NCI-H748 treated with DMSO at 0.1 percent for 48 hours (cell line): ENCODE measurements around the gene BABAM2.
"Not testable (repeated sequence)": the region's sequence is repeated elsewhere in the genome, so short reads cannot be mapped to it uniquely, and the experiment has no call there.

ENCODE experiments used
- DNase-seq: peaks from one replicate; lab custom pipeline; 2025; lab: John Stamatoyannopoulos, UW

Gene BABAM2

DNA sequence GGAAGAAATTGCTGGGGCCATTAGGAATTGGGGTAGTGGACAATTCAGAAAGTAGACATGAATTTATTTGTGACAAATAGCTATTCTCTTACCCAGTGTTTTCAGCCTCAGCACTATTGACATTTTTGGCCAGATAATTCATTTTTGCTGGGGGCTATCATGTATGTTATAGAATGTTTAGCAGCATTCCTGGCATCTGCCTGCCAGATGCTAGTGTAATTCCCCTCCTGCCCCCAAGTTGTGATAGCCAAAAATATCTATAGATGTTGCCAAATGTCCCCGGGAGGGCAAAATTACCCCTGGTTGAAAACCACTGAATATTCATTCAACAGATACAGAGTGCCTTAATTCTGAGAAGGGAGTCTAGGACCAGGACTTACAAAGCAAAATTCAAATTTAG lies 183.6 kb downstream of the BABAM2 start:
- DNase-seq: no peak

DNA sequence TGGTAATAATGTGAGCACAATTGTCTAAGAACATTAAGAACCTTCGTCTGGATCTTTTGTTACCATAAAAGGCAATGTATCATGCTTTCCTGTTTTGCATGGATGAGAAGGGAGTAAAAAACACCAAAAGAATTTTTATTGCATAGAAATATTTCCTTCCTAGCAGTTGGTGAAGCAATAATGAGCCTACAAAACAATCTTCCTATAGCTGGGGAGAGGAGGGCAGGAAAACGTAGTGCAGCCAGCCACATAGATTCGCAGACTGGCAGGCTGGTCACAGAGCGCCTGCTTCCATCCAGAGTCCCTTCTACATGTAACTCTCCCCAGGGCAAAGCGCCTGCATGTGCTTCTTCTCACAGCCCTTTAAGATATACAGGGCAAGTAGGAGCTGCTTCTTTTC lies 190.4 kb downstream of the BABAM2 start:
- no peak for DNase-seq

DNA sequence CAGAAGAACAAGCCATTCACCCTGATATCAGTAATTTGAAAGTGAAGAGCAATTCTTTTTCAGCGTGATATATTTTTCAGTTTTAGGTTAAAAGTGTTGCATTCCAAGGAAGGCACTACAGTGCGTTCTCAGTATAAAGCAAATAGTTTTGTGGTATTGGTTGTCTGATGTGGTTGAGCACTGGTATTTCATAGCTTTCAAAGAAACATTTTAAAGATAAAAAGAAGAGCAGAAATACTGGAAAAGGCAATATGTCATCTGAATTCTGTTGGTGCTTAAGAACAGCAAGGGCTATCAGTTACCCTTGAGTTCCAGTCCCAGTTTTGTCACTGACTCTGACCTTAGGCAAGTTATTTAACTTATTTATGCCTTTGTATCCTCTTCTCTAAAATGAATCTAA lies 191.6 kb downstream of the BABAM2 start:
- DNase-seq: no peak

DNA sequence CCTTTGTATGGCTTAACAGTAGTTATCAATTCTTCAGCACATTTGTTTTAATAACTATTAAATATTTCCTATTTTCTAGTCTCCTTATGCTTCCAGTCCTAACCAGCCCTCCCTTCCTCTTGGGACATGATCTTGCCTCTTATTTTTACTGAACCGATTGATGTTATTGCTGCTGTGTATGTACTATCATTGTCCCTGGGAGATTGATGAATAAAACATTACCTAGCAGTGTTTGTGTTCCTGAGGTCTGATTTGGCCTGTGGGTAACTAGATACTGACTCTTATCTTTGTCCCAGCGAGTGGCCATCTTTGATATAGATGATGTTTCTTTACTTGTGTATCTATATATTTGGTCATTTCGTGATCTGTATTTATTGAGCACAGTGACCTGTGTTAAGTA lies 192.9 kb downstream of the BABAM2 start:
- no peak for DNase-seq

DNA sequence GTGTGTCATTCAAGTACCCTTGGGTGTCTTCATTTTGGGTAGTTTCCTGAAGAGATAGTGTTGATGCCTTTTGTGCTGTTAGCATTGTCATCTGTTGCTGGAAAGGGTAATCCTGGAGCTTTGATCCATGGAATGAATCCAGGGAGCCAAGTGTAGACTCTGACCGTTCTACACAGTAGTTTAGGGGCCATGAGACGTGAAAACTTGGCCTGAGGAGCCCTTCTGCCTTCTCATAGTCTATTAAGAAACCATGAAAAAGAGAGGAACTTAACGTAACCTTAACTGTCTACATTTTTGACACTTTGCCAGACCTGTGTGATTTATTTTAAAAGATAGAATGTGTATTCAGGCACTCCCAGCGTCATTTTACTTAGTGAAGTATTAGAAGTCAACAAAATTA lies 194.0 kb downstream of the BABAM2 start:
- DNase-seq: no peak

DNA sequence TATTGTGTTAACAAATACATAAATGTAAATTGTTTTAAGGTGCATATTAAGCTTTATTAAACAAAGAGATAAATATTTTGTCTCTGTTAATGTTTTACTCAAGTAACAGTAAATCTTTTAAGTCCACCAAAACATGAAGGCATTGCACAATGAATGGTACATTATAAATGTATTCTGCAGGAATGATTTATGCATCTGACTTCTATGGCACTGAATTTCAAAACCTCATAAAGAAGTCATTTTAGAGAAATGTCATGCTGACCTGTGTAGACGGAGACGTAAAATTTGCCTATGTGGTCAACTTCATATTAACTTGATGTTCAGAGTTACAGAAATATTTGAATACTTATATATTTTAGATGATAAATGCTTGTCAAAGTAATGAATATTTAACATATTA lies 194.7 kb downstream of the BABAM2 start:
- DNase-seq: no peak

DNA sequence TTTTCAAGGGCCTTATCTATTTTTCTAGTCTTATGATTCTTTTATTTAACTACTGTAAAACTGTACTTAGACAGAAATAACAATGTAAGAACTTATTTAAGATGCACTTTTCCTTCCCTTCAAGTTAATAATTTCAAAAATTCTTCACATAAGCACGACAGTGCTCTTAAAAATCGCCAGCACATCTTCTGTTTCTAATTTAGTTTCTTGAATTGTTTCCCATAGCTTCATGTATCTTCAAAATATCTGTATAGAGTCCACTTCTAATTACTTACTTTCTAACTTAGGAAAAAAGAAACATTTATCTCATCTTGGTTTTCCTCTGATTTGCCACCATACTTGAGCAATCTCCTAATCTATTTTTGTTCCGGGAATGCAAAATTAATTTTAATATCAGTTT lies 196.1 kb downstream of the BABAM2 start:
- no peak for DNase-seq

DNA sequence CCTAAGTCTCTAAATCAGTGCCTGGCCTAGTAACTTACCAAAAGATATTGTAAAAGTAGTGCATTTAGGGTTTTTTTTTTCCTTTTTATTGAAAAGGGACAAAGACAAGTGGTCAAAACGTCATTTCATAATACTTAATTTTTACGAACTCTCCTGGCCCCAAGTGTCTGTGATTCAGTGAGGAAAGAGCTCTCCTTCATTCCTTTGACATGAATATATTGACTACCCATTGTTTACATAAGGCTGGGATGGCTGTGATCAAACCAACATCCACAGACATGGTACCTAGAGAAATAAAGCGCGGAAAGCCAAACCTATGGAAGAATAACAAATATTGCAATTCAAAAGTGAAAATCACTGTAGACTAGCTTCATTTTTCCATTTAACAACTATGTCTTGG lies 198.4 kb downstream of the BABAM2 start:
- no peak for DNase-seq

DNA sequence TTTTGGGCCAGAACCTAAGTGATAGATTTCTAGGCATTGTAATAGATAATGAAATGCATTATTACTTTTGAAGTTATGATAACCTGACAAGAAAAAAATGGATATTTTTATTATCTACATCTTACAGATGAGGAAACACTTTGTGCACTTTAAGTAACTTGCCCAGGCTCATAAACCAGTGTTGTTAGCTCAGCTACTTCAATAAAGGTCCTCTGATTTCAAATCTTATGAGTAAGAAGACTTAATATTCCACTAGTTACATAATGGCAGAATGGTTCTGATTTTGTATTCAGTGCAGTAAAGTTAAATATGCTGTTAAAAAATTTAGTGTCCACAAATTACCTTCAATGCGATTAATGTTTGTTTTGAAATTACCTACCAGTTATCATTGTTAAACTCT lies 199.0 kb downstream of the BABAM2 start:
- no peak for DNase-seq

DNA sequence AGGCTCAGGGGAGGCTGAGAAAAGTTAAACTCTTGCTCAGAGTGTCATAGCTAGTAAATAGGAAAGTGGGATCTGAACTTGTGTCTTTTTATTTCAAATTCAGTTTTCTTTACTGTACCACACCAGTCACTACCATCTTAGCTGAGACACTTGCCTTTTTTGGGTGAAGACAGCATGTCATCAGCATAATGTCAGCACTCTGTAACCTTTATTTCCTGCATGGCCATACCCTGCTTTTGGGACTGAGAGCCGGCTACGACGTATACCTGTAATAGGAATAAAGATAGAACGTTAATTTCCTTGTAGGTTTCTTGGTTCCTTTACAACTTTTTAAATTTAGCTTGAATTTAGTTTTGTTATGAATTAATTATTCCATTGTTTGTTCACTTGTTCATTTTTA lies 202.8 kb downstream of the BABAM2 start:
- no peak for DNase-seq

DNA sequence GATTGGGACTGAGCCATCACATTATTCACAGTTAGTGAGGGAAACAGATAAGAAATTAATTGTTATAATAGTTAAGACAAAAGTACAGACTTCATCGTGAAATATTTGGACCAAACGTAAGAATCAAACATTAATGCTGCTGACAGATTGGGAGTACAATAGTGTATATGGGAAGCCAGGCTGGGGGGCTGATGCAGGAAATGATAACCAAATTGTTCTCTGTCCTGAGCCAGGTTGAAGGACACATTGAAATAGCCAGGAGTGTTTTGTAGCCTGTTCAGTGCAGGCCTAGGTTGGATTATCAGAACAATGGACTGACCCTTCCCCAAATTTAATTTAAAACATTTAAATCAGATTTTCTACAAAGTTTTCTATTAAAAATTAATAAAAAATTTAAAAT lies 203.2 kb downstream of the BABAM2 start:
- DNase-seq: no peak

DNA sequence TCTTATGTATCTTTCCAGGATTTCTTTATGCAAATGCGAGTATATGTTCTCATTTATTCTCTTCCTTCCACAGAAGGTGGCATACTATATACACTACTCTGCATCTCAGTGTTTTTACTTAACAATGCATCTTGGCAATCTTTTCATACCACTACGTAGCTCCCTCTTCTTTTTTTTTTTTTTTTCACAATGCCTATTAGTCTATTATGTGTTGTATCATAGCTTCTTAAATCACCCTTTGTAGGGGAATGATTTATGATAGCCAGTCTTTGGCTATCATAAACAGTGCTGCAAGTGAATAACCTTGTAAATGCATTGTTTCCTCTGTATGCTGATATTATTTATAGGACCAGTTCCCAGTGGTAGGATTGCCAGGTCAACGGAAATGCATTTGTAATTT lies 204.2 kb downstream of the BABAM2 start:
- DNase-seq: no peak

DNA sequence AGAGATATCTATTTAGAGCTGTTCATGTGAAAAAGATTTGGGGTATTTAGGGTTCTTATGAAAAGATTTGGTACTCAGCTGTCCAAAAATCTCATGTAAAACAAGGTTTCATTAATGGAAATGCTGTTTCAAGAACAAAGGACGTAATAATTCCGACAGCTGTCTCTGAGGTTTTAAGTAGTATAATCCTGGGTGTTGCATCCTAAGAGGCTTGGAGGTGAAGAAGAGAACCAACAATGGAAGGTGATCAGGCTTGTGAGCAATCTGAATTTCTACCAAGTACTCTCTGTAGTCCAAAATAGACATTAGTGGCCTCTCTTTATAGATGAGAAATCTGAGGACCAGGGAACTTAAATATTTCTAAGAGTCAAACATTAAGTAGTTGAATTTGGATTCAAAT lies 205.1 kb downstream of the BABAM2 start:
- no peak for DNase-seq

DNA sequence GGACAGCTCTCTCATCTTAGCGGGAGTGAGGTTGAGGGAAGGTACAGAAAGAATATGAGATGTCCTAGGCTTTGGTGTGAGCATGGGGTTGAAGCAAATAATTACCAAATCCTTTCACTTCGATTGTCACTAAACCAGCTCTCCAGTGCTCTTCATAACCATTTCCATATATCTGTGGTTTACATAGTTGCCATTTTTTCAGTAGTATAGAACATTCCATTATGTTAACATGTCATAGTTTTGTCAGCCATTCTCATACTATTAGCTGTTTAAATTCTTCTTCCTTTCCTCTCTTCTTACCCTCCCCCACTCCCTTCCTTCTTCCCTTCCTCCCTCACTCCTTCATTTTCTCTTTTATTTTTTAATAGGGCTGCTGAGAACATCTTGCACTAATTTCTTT lies 205.9 kb downstream of the BABAM2 start:
- no peak for DNase-seq

DNA sequence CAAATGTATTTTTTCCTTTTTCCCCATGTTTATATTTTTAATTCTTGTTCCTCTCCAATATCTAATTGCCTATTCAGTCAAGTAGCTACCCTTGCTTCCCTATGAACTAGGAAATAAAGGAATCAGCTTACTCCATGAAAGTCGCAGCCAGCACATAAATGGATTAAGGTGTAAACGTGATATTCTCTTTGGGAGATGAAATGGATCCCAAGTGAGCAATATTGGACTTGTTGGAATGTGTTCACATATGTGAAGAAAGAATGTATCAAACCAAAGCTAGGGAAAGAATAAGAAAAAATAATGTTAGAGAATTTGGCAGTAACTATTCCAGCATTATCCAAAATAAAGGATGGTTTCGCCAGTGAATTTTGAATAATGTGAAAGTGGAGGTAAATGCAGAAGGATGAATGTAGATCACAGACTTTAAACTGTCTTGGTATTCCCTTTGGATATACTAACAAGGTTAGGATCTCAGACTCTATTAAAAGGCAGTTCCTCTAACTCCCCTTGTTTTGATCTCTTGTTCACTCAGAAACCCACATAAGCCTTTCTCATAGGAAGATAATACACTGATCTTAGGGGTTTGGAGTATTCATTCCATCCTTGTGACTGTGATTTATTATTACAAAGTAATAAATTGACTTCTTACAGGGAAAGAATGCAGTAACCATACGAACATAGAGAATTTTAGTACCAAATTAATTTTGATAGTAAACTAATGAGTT lies 208.1 kb downstream of the BABAM2 start:
- DNase-seq: no peak

DNA sequence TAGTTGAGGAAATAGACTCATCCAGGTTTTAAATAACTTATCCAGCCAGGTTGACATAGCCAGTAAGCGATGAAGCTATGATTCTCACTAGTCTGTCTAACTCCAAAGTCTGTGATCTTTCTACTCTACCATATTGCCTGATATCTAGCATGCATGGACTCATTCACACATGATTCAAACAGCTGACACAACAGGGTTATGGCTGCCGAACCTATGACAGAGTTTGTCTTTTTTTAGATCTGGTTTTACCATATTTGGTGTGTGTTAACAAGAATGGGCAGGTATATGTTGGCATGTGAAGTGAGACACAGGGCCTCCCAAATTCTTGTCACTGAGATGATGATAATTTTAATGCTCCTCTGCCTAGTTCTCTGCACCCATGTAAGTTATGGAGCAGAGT lies 210.6 kb downstream of the BABAM2 start:
- no peak for DNase-seq

DNA sequence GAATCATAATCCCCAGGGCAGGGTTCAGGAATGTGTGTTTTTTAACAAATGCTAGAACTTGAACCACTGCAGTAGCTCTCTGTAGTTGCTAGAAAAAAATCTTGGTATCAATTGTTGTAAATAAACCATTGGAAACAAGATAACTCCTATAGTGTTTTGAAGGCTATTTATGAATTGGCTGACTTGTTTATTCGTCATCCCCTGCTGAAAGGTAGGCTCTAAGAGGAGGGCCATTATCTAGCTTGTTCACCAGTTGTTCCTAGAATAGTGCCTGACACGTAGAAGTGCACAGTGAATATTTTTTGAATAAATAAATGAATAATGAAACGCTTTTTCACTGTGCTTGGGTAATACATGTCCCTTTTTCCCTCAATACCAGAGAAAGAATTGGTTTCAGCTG lies 211.4 kb downstream of the BABAM2 start:
- DNase-seq: no peak

DNA sequence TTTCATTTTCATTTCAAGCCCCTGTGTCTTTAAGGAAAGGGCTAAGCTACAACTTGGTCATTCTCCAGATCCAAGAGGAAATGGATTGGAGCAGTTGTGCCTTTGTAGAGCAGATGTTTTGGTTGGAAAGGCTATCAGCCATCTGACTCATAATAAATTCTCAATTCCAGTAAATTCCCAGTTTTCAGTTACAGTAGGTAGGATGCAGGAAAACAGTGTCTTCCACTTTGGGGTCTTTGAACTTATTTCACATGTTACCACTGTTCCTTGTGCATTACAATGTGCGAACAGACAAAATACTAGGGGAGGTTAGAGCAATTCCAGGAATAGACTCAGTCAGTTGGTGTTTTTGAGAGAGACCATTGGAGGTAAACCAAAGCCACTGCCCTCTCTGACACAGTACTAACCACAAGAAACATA lies 211.9 kb downstream of the BABAM2 start:
- DNase-seq: no peak

DNA sequence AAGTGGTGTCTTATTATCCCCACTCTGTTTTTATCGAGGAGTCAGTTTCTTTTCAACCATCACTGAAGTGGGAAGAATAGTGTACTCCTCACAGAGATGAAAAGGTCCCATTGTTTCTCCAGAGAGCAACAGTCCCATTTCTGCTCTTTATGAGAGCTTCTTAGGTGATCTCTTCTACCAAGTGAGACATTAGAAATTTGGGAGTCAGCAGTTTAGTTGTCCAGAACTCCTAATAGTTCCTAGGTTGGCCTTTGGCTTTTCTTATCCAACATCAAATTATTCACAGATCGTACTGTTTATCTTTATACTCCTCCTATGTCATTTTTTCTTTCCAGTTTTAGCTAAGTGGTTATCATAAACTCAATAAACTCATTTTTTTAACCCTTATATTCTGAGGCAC lies 213.1 kb downstream of the BABAM2 start:
- no peak for DNase-seq

DNA sequence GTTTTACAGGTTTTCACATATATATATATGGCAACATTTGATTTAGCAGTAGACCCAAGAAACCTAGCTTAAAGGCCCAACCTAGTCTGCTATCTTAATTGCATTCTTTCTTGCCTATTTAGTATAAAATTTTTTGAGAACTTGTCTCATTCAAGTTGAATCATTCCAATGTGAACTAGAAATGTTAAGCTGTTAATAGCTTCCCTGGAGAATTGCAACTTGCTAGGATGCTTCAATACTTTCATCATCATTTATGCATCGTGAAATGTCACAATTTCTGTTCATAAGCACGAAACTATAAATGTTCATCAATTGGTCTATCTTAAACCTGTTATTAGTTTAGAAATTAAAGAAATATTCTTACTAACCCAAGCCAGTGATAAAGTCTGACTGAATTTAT lies 217.6 kb downstream of the BABAM2 start:
- no peak for DNase-seq

DNA sequence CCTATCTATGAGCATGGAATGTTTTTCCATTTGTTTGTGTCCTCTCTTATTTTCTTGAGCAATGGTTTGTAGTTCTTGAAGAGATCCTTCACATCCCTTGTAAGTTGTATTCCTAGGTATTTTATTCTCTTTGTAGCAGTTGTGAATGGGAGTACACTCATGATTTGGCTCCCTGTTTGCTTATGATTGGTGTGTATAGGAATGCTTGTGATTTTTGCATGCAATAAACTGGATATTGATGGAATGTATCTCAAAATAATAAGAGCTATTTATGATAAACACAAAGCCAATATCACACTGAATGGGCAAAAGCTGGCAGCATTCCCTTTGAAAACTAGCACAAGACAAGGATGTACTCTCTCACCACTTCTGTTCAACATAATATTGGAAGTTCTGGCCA lies 223.2 kb downstream of the BABAM2 start:
- DNase-seq: not testable (repeated sequence)

DNA sequence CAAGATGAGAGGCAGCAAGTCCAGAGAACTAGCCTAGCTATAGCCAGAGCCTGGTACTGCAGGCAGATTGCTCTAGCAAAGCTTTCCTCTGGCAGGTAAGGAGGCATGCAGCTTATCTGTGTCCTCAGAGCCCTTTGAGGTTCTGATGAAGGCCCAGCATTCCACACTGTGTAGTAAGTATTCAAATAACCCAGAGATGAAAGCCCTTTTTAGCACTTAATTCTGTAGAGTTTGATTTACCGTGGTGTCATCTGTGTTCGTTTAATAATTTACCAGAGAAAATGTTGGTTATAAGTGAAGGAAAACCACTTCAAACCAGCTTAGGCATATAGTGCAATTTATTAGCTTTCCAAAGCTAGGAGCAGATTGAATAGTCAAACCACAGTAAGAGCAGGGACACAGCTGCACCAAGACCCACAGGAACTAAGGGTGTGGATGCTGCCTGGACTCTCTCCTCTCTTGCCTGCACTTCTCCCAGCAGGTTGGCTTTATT lies 226.6 kb downstream of the BABAM2 start:
- no peak for DNase-seq

DNA sequence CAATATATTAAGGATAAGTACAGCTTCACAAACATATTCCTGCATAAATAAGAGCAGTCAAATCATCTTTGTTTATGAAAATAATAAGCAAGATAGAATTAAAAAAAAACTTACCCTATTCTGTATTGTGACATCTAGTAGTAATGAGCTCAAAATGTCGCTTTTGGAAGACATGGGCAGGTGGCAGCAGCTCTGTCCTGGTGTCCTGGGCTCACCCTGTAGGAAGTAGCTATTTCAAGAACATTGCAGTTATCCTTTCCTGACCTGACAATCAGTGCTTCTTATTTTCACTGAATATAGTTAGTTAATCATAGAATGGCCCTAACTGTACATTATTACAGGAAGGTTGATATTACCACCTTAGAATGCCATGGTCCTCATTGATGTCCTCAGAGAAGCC lies 229.1 kb downstream of the BABAM2 start:
- no peak for DNase-seq

DNA sequence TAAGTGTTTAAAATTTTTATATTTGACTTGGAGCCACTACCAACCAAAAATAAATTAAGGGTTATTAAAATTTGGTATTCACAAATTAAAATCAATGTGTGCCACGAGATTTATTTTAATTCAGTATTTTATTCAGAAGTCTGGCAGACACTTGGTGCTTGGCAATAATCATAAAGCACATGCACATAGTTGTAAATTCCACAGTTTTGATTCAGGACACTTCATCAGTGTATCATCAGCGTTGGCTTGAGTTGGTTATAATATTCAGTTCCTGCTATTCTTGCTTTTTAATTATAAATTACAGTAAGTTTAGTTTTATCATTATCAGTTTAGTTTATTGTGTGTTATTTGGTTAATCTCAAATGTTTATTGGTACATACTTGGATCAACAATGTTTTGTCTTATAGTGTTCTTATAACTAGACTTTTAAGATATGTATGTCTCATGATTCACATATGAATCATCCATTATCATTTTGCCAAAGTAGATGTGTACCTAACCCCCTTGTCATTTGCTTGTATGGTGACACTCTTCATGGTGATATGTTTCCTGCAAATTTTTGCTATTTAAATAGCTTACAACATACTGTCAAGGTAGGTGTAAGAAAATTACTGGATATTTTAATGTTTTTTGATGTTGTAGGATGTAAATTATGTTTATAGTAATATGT lies 237.9 kb downstream of the BABAM2 start:
- DNase-seq: no peak
